ENCODE data around the gene PLEKHA5.

The PLEKHA5 gene

GRCh38 chr12:19150273-19150900 lies 20.9 kb downstream of the PLEKHA5 start:
- 42% methylated on average over 2 of the region's 2 CpGs for WGBS

GRCh38 chr12:19151298-19151697 lies 21.8 kb downstream of the PLEKHA5 start:
- Histone ChIP-seq H2BK120ac (ENCODE audit: low read depth, low read length) (no peak overlapping the region), H2AFZ (ENCODE audit: low read depth, low read length) (no peak overlapping the region), H2BK5ac (ENCODE audit: low read depth, low read length, poor library complexity, severe bottlenecking) (no peak overlapping the region), H3K14ac (ENCODE audit: low read length in 2 of 2) (no peak overlapping the region), H2BK12ac (ENCODE audit: low read length in 2 of 2) (no peak overlapping the region), H3K4me3 (ENCODE audit: insufficient read depth in 1 of 2, low read depth in 1 of 2, low read length in 2 of 2) (no peak overlapping the region), H3K18ac (ENCODE audit: low read depth in 1 of 2, low read length in 2 of 2) (peak overlapping the region in 1 of 2 experiments; percentile 52), H3K27ac (ENCODE audit: low read length, poor library complexity, severe bottlenecking) (peak overlapping the region; percentile 10), H3K4me1 (ENCODE audit: control insufficient read depth, insufficient read depth, low read depth, low read length) (no peaks in the 10 kb centered on the region), H3K36me3 (ENCODE audit: control insufficient read depth in 1 of 2, insufficient read depth in 2 of 2, low read depth in 1 of 2, low read length in 2 of 2) (peaks cover 9 to 40% of the 10 kb centered on the region in 2 experiments), H3K9ac (ENCODE audit: low read length) (no peak overlapping the region), H3K4me2 (ENCODE audit: low read length, poor library complexity, severe bottlenecking) (no peak overlapping the region), H3K4ac (ENCODE audit: low read depth in 1 of 2, low read length in 2 of 2) (no peak overlapping the region), H4K91ac (ENCODE audit: low read length) (no peak overlapping the region), H4K8ac (ENCODE audit: low read length) (no peak overlapping the region), H2AK5ac (ENCODE audit: low read length, severe bottlenecking) (peak overlapping the region; percentile 1), H3K9me3 (ENCODE audit: control insufficient read depth, low read length) (no peaks in the 10 kb centered on the region), H2BK15ac (ENCODE audit: low read depth, poor library complexity, severe bottlenecking) (no peak overlapping the region), H3K23ac (ENCODE audit: low read length in 2 of 2) (no peak overlapping the region), H3K79me1 (replicated peaks; ENCODE audit: low read length, poor library complexity, severe bottlenecking) (peaks cover 5% of the 10 kb centered on the region), H3K27me3 (ENCODE audit: control insufficient read depth in 1 of 2, insufficient read depth in 1 of 2, low read length in 2 of 2) (no peaks in the 10 kb centered on the region)
- no peak for DNase-seq
- 100% methylated on average over 1 of the region's 1 CpG for WGBS

More at GRCh38 chr12:19150273-19150900, 20.9 kb downstream of the PLEKHA5 start:
- no peak overlapping the region for H3K4me3 ChIP-seq (ENCODE audit: insufficient read depth in 1 of 2, low read depth in 1 of 2, low read length in 2 of 2)
- peak overlapping the region; percentile 25 for H3K27ac ChIP-seq (ENCODE audit: low read length, poor library complexity, severe bottlenecking)
- no peak overlapping the region for H3K4ac ChIP-seq (ENCODE audit: low read depth in 1 of 2, low read length in 2 of 2)
- H2BK120ac ChIP-seq (ENCODE audit: low read depth, low read length): no peak overlapping the region
- no peak overlapping the region for H2BK12ac ChIP-seq (ENCODE audit: low read length in 2 of 2)
- H3K9me3 ChIP-seq (ENCODE audit: control insufficient read depth, low read length): no peaks in the 10 kb centered on the region
- H3K23ac ChIP-seq (ENCODE audit: low read length in 2 of 2): no peak overlapping the region
- DNase-seq: peak; percentile 72
- H4K91ac ChIP-seq (ENCODE audit: low read length): no peak overlapping the region
- H3K27me3 ChIP-seq (ENCODE audit: control insufficient read depth in 1 of 2, insufficient read depth in 1 of 2, low read length in 2 of 2): no peaks in the 10 kb centered on the region
- H3K36me3 ChIP-seq (ENCODE audit: control insufficient read depth in 1 of 2, insufficient read depth in 2 of 2, low read depth in 1 of 2, low read length in 2 of 2): peaks cover 9 to 40% of the 10 kb centered on the region in 2 experiments
- H3K79me1 ChIP-seq (replicated peaks; ENCODE audit: low read length, poor library complexity, severe bottlenecking): peaks cover 5% of the 10 kb centered on the region
- no peak overlapping the region for H2BK5ac ChIP-seq (ENCODE audit: low read depth, low read length, poor library complexity, severe bottlenecking)
- no peak overlapping the region for H3K14ac ChIP-seq (ENCODE audit: low read length in 2 of 2)
- H2AK5ac ChIP-seq (ENCODE audit: low read length, severe bottlenecking): peak overlapping the region; percentile 61
- H3K4me2 ChIP-seq (ENCODE audit: low read length, poor library complexity, severe bottlenecking): no peak overlapping the region
- H3K9ac ChIP-seq (ENCODE audit: low read length): no peak overlapping the region
- no peak overlapping the region for H2AFZ ChIP-seq (ENCODE audit: low read depth, low read length)
- no peak overlapping the region for H4K8ac ChIP-seq (ENCODE audit: low read length)
- no peak overlapping the region for H3K18ac ChIP-seq (ENCODE audit: low read depth in 1 of 2, low read length in 2 of 2)
- no peaks in the 10 kb centered on the region for H3K4me1 ChIP-seq (ENCODE audit: control insufficient read depth, insufficient read depth, low read depth, low read length)
- no peak overlapping the region for H2BK15ac ChIP-seq (ENCODE audit: low read depth, poor library complexity, severe bottlenecking)

- peak overlapping the region; percentile 70 for H3K27ac ChIP-seq (ENCODE audit: low read length, poor library complexity, severe bottlenecking)
- no peak overlapping the region for H2AFZ ChIP-seq (ENCODE audit: low read depth, low read length)
- H4K8ac ChIP-seq (ENCODE audit: low read length): no peak overlapping the region
- H3K23ac ChIP-seq (ENCODE audit: low read length in 2 of 2): no peak overlapping the region
- H3K4me2 ChIP-seq (ENCODE audit: low read length, poor library complexity, severe bottlenecking): no peak overlapping the region
- no peaks in the 10 kb centered on the region for H3K4me1 ChIP-seq (ENCODE audit: control insufficient read depth, insufficient read depth, low read depth, low read length)
- no peak overlapping the region for H3K14ac ChIP-seq (ENCODE audit: low read length in 2 of 2)
- no peak overlapping the region for H2BK12ac ChIP-seq (ENCODE audit: low read length in 2 of 2)
- no peak overlapping the region for H2BK120ac ChIP-seq (ENCODE audit: low read depth, low read length)
- H3K9ac ChIP-seq (ENCODE audit: low read length): no peak overlapping the region
- H3K9me3 ChIP-seq (ENCODE audit: control insufficient read depth, low read length): no peaks in the 10 kb centered on the region
- WGBS: no CpG with 5 or more reads among the region's 2 CpGs
- H2AK5ac ChIP-seq (ENCODE audit: low read length, severe bottlenecking): no peak overlapping the region
- DNase-seq: no peak
- H3K4me3 ChIP-seq (ENCODE audit: insufficient read depth in 1 of 2, low read depth in 1 of 2, low read length in 2 of 2): no peak overlapping the region
- H2BK5ac ChIP-seq (ENCODE audit: low read depth, low read length, poor library complexity, severe bottlenecking): no peak overlapping the region
- H3K36me3 ChIP-seq (ENCODE audit: control insufficient read depth in 1 of 2, insufficient read depth in 2 of 2, low read depth in 1 of 2, low read length in 2 of 2): peaks cover 7 to 26% of the 10 kb centered on the region in 2 experiments
- peaks cover 3% of the 10 kb centered on the region for H3K79me1 ChIP-seq (replicated peaks; ENCODE audit: low read length, poor library complexity, severe bottlenecking)
- no peak overlapping the region for H4K91ac ChIP-seq (ENCODE audit: low read length)
- no peak overlapping the region for H3K4ac ChIP-seq (ENCODE audit: low read depth in 1 of 2, low read length in 2 of 2)
- H2BK15ac ChIP-seq (ENCODE audit: low read depth, poor library complexity, severe bottlenecking): no peak overlapping the region
- H3K18ac ChIP-seq (ENCODE audit: low read depth in 1 of 2, low read length in 2 of 2): no peak overlapping the region
- no peaks in the 10 kb centered on the region for H3K27me3 ChIP-seq (ENCODE audit: control insufficient read depth in 1 of 2, insufficient read depth in 1 of 2, low read length in 2 of 2)
Measured at GRCh38 chr12:19153396-19153795, 23.9 kb downstream of the PLEKHA5 start.

- Histone ChIP-seq H2BK5ac (ENCODE audit: low read depth, low read length, poor library complexity, severe bottlenecking) (no peak overlapping the region), H3K4me2 (ENCODE audit: low read length, poor library complexity, severe bottlenecking) (no peak overlapping the region), H3K23ac (ENCODE audit: low read length in 2 of 2) (no peak overlapping the region), H3K4me3 (ENCODE audit: insufficient read depth in 1 of 2, low read depth in 1 of 2, low read length in 2 of 2) (no peak overlapping the region), H3K79me1 (replicated peaks; ENCODE audit: low read length, poor library complexity, severe bottlenecking) (peaks cover 3% of the 10 kb centered on the region), H3K18ac (ENCODE audit: low read depth in 1 of 2, low read length in 2 of 2) (no peak overlapping the region), H2BK12ac (ENCODE audit: low read length in 2 of 2) (no peak overlapping the region), H3K36me3 (ENCODE audit: control insufficient read depth in 1 of 2, insufficient read depth in 2 of 2, low read depth in 1 of 2, low read length in 2 of 2) (peaks cover 4 to 17% of the 10 kb centered on the region in 2 experiments), H3K4me1 (ENCODE audit: control insufficient read depth, insufficient read depth, low read depth, low read length) (no peaks in the 10 kb centered on the region), H2BK15ac (ENCODE audit: low read depth, poor library complexity, severe bottlenecking) (no peak overlapping the region), H3K9ac (ENCODE audit: low read length) (no peak overlapping the region), H3K27me3 (ENCODE audit: control insufficient read depth in 1 of 2, insufficient read depth in 1 of 2, low read length in 2 of 2) (no peaks in the 10 kb centered on the region), H2AK5ac (ENCODE audit: low read length, severe bottlenecking) (no peak overlapping the region), H4K8ac (ENCODE audit: low read length) (no peak overlapping the region), H3K9me3 (ENCODE audit: control insufficient read depth, low read length) (no peaks in the 10 kb centered on the region), H3K14ac (ENCODE audit: low read length in 2 of 2) (no peak overlapping the region), H4K91ac (ENCODE audit: low read length) (no peak overlapping the region), H3K27ac (ENCODE audit: low read length, poor library complexity, severe bottlenecking) (no peak overlapping the region), H2AFZ (ENCODE audit: low read depth, low read length) (no peak overlapping the region), H2BK120ac (ENCODE audit: low read depth, low read length) (no peak overlapping the region), H3K4ac (ENCODE audit: low read depth in 1 of 2, low read length in 2 of 2) (no peak overlapping the region)
- 68% methylated on average over 1 of the region's 2 CpGs for WGBS
- DNase-seq: peak; percentile 49
Measured at GRCh38 chr12:19154686-19155085, 25.2 kb downstream of the PLEKHA5 start.

All from mesenchymal stem cell (in vitro differentiated cells and primary cell).